ENCODE data around the gene ZNF263.
A peak's percentile ranks its signal among the peaks of the same experiment; 100 is the strongest.

ZNF263 gene

GRCh38 chr16:3254309-3254708 is 29.0 kb upstream of the ZNF263 start:
- no peak for TF ChIP-seq CTCF (IDR thresholded peaks at IDR 0.05; ENCODE audit: borderline replicate concordance, control extremely low read depth, extremely low read depth, insufficient read depth, missing control alignments)
- no peak for DNase-seq (ENCODE audit: low spot score)
- in situ Hi-C loops (cut with MboI; ENCODE audit: low sequenced_read_pairs, unreplicated experiment), result no loop called here

- TF ChIP-seq CTCF (IDR thresholded peaks at IDR 0.05; ENCODE audit: borderline replicate concordance, control extremely low read depth, extremely low read depth, insufficient read depth, missing control alignments), result no peak
- in situ Hi-C loops (cut with MboI; ENCODE audit: low sequenced_read_pairs, unreplicated experiment), result no loop called here
- DNase-seq (ENCODE audit: low spot score), result no peak
Observed at GRCh38 chr16:3256146-3256865, 27.0 kb upstream of the ZNF263 start, which contains the start of gene MEFV. MEFV (minus strand) TSS chr16:3256633; CDS start chr16:3256587, 46 bp downstream.

GRCh38 chr16:3256866-3257465 is 26.3 kb upstream of the ZNF263 start:
- in situ Hi-C loops (cut with MboI; ENCODE audit: low sequenced_read_pairs, unreplicated experiment), result no loop called here
- no peak for TF ChIP-seq CTCF (IDR thresholded peaks at IDR 0.05; ENCODE audit: borderline replicate concordance, control extremely low read depth, extremely low read depth, insufficient read depth, missing control alignments)
- DNase-seq (ENCODE audit: low spot score), result no peak

GRCh38 chr16:3259836-3260235 is 23.5 kb upstream of the ZNF263 start:
- in situ Hi-C loops (cut with MboI; ENCODE audit: low sequenced_read_pairs, unreplicated experiment), result no loop called here
- DNase-seq (ENCODE audit: low spot score), result no peak
- no peak for TF ChIP-seq CTCF (IDR thresholded peaks at IDR 0.05; ENCODE audit: borderline replicate concordance, control extremely low read depth, extremely low read depth, insufficient read depth, missing control alignments)

- no peak for TF ChIP-seq CTCF (IDR thresholded peaks at IDR 0.05; ENCODE audit: borderline replicate concordance, control extremely low read depth, extremely low read depth, insufficient read depth, missing control alignments)
- in situ Hi-C loops (cut with MboI; ENCODE audit: low sequenced_read_pairs, unreplicated experiment), result no loop called here
- DNase-seq (ENCODE audit: low spot score), result no peak
Observed at GRCh38 chr16:3262517-3262916, 20.8 kb upstream of the ZNF263 start.

- DNase-seq (ENCODE audit: low spot score), result peak; percentile 98
- in situ Hi-C loops (cut with MboI; ENCODE audit: low sequenced_read_pairs, unreplicated experiment), result no loop called here
- peak; percentile 42 for TF ChIP-seq CTCF (IDR thresholded peaks at IDR 0.05; ENCODE audit: borderline replicate concordance, control extremely low read depth, extremely low read depth, insufficient read depth, missing control alignments)
Observed at GRCh38 chr16:3264137-3265036, 18.9 kb upstream of the ZNF263 start.

Measured in GM13976 (cell line).